ENCODE measurements around the gene GYG1. TPM values are rescaled to one million over a fixed set of nuclear protein-coding genes. Genes with fewer than 3 reads are reported as not detected.

The GYG1 gene
- total RNA-seq, 3 donors from 2014 or later, result 22.5 to 26.1 (median 22.9) TPM

DNA sequence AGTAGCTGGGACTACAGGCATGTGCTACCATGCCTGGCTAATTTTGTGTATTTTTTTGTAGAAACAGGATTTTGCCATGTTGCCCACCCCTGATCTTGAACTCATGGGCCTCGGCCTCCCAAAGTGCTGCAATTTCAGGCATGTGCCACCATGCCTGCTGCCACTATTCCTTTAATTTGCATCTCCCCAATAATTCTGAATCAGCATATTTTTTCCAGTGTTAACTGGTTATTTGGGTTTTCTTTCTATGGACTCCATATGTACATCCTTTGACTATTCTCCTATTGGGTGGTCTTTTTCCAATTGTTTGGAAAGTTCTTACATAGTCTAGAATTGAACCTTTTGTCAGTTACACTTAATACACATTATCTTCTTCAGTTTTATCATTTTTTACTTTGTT, 66.9 kb downstream of the GYG1 start:
- Mint-ChIP-seq H3K36me3 (ENCODE audit: insufficient read depth) (peaks cover 42% of the 10 kb centered on the region), H3K27me3 (ENCODE audit: low read depth) (no peaks in the 10 kb centered on the region), H3K4me1 (ENCODE audit: low read depth) (no peaks in the 10 kb centered on the region), H3K4me3 (no peak overlapping the region), H3K9me3 (no peaks in the 10 kb centered on the region)
- DNase-seq (no peak), ATAC-seq (no peak)

DNA sequence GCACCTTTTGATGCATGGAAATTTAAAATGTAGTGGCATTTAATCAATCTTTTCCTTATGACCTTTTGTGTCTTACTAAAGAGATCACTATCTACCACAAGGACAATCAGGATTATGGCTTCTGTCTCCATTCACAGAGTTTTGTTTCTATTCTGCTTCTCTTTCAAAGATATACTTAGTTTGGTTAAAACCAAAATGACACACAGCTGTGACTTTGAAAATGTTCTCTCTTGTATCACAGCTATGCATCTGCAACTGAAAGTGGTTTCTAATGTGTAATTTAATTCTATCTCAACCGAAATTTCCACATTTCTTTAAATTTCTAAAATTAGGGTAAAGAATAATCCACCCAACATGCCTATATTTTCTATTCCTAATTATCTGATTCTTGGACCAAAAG, 67.3 kb downstream of the GYG1 start:
- ATAC-seq (no peak), DNase-seq (no peak)
- no peaks in the 10 kb centered on the region for H3K27me3 Mint-ChIP-seq (ENCODE audit: low read depth)
- H3K36me3 Mint-ChIP-seq (ENCODE audit: insufficient read depth), result peaks cover 40% of the 10 kb centered on the region
- no peaks in the 10 kb centered on the region for H3K9me3 Mint-ChIP-seq
- H3K4me1 Mint-ChIP-seq (ENCODE audit: low read depth), result no peaks in the 10 kb centered on the region
- H3K4me3 Mint-ChIP-seq, result no peak overlapping the region

DNA sequence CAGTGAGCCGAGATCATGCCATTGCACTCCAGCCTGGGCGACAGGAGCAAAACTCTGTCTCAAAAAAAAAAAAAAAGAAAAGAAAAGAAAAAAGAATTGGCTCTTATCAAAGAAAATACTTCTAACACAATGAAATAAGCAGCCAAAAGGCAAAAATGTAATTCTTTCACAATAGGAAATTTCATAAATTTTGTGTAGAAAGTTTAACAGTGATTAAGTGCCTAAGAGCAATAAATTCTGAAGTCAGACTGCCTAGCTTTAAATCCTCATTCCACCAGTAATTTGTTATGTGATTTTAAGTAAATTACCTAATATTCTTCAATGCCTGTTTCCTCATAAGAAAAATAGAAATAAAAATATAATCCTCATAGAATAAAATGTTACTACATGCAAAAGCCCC, 70.4 kb downstream of the GYG1 start:
- no peaks in the 10 kb centered on the region for H3K4me1 Mint-ChIP-seq (ENCODE audit: low read depth)
- no peak overlapping the region for H3K4me3 Mint-ChIP-seq
- DNase-seq (no peak), ATAC-seq (no peak)
- H3K27me3 Mint-ChIP-seq (ENCODE audit: low read depth), result no peaks in the 10 kb centered on the region
- H3K36me3 Mint-ChIP-seq (ENCODE audit: insufficient read depth), result peaks cover 26% of the 10 kb centered on the region
- H3K9me3 Mint-ChIP-seq, result no peaks in the 10 kb centered on the region

DNA sequence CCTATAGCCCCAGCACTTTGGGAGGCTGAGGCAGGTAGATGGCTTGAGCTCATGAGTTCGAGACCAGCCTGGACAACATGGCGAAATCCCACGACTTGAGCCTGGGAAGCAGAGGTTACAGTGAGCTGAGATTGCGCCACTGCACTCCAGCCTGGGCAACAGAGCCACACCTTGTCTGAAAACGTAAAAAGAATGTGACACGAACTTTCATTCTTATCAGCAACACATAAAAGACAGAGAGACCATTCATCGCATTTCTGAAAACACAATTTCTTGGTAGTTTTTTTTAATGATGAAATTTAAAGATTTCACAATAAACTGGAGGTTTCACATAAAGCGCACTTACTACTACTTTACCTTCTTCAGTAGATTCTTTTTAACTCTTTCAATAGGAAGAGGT, 76.5 kb downstream of the GYG1 start:
- no peaks in the 10 kb centered on the region for H3K4me1 Mint-ChIP-seq (ENCODE audit: low read depth)
- no peak for DNase-seq
- no peaks in the 10 kb centered on the region for H3K27me3 Mint-ChIP-seq (ENCODE audit: low read depth)
- H3K4me3 Mint-ChIP-seq, result no peak overlapping the region
- no peaks in the 10 kb centered on the region for H3K9me3 Mint-ChIP-seq
- ATAC-seq, result no peak
- H3K36me3 Mint-ChIP-seq (ENCODE audit: insufficient read depth), result peaks cover 14% of the 10 kb centered on the region

Other genes starting within 250 kb of the GYG1 start
- 1 to 10 TPM; 3.1 to 6.5 (median 5.9) TPM for gene CPB1, start 163.7 kb upstream of the GYG1 start, total RNA-seq
- under 1 TPM in 1 of 3 donors, not detected in 2; 0.11 TPM for gene CPA3, start 126.2 kb upstream of the GYG1 start, total RNA-seq
- gene HLTF, start 95.0 kb downstream of the GYG1 start, total RNA-seq, result 10 to 100 TPM; 13.2 to 14.2 (median 13.6) TPM
- gene HPS3, start 138.1 kb downstream of the GYG1 start, total RNA-seq, result 1 to 10 TPM; 8.3 to 9.4 (median 9.0) TPM
- under 1 TPM; 0.37 to 0.91 (median 0.43) TPM for gene CP, start 230.3 kb downstream of the GYG1 start, total RNA-seq

All from activated T-cell treated with anti-CD3 and anti-CD28 coated beads, Interleukin-2, amount 50 U/mL, for 4 hours (primary cell).